Nephron (organoid): ENCODE data around the gene JAKMIP2.

Experiments
- H3K27ac Mint-ChIP-seq, 3 experiments: 2 replicates each; pipeline ENCODE4 v1.8.0; 2020; ENCODE audit warnings: mixed read lengths in 3 of 3, mild to moderate bottlenecking in 2 of 3, moderate library complexity in 1 of 3
- H3K27me3 Mint-ChIP-seq: 2 replicates; pipeline ENCODE4 v1.8.0; 2021; ENCODE audit warnings: low read depth, mild to moderate bottlenecking, moderate library complexity, mixed read lengths
- H3K36me3 Mint-ChIP-seq: 2 replicates; pipeline ENCODE4 v1.8.0; 2020; ENCODE audit warnings: low read depth, mixed read lengths
- H3K4me1 Mint-ChIP-seq: 2 replicates; pipeline ENCODE4 v1.8.0; 2020; ENCODE audit warnings: mixed read lengths
- H3K4me3 Mint-ChIP-seq, 3 experiments: 2 replicates each; pipeline ENCODE4 v1.8.0; 2020; ENCODE audit warnings: mild to moderate bottlenecking in 3 of 3, mixed read lengths in 3 of 3, moderate library complexity in 2 of 3
- H3K9me3 Mint-ChIP-seq: 2 replicates; pipeline ENCODE4 v1.8.0; 2020; ENCODE audit warnings: mixed read lengths
- CTCF ChIP-seq, 3 experiments: fragments of 200-600 bp; sonication (generic); IDR thresholded peaks; one replicate each; pipeline ENCODE4 v1.5.0; 2021; ENCODE audit warnings: antibody characterized with exemption in 3 of 3; ENCODE audit not compliant: unreplicated experiment in 3 of 3

Gene JAKMIP2

GRCh38 chr5:147575598-147575997 lies 206.9 kb downstream of the JAKMIP2 start:
- Mint-ChIP-seq H3K27me3 (no peaks in the 10 kb centered on the region), H3K4me3 (no peak overlapping the region), H3K27ac (no peak overlapping the region), H3K36me3 (no peaks in the 10 kb centered on the region), H3K4me1 (peaks cover 28% of the 10 kb centered on the region), H3K9me3 (peaks cover 5% of the 10 kb centered on the region)
- TF ChIP-seq CTCF (IDR thresholded peaks at IDR 0.05; ENCODE audit: unreplicated experiment in 3 of 3), result no peak

GRCh38 chr5:147573211-147573610 lies 209.3 kb downstream of the JAKMIP2 start:
- no peak for TF ChIP-seq CTCF (IDR thresholded peaks at IDR 0.05; ENCODE audit: unreplicated experiment in 3 of 3)
- peak overlapping the region in 1 of 3 experiments; percentile 54 for H3K27ac Mint-ChIP-seq
- H3K4me1 Mint-ChIP-seq, result peaks cover 30% of the 10 kb centered on the region
- no peaks in the 10 kb centered on the region for H3K9me3 Mint-ChIP-seq
- no peaks in the 10 kb centered on the region for H3K36me3 Mint-ChIP-seq
- no peaks in the 10 kb centered on the region for H3K27me3 Mint-ChIP-seq
- H3K4me3 Mint-ChIP-seq, result no peak overlapping the region

GRCh38 chr5:147568710-147569406 lies 213.7 kb downstream of the JAKMIP2 start:
- Mint-ChIP-seq H3K27me3 (peaks cover 5% of the 10 kb centered on the region), H3K36me3 (no peaks in the 10 kb centered on the region), H3K27ac (peak overlapping the region in 1 of 3 experiments; percentile 53), H3K4me1 (peaks cover 33% of the 10 kb centered on the region), H3K9me3 (no peaks in the 10 kb centered on the region), H3K4me3 (no peak overlapping the region)
- TF ChIP-seq CTCF (IDR thresholded peaks at IDR 0.05; ENCODE audit: unreplicated experiment in 3 of 3), result no peak

GRCh38 chr5:147567917-147568598 lies 214.5 kb downstream of the JAKMIP2 start:
- Mint-ChIP-seq H3K4me1 (peaks cover 26% of the 10 kb centered on the region), H3K27ac (peak overlapping the region in 1 of 3 experiments; percentile 53), H3K27me3 (peaks cover 5% of the 10 kb centered on the region), H3K36me3 (no peaks in the 10 kb centered on the region), H3K9me3 (no peaks in the 10 kb centered on the region), H3K4me3 (no peak overlapping the region)
- TF ChIP-seq CTCF (IDR thresholded peaks at IDR 0.05; ENCODE audit: unreplicated experiment in 3 of 3), result no peak

- Mint-ChIP-seq H3K4me1 (peaks cover 31% of the 10 kb centered on the region), H3K4me3 (no peak overlapping the region), H3K27me3 (peaks cover 5% of the 10 kb centered on the region), H3K9me3 (no peaks in the 10 kb centered on the region), H3K36me3 (no peaks in the 10 kb centered on the region), H3K27ac (peak overlapping the region in 1 of 3 experiments; percentile 17)
- TF ChIP-seq CTCF (IDR thresholded peaks at IDR 0.05; ENCODE audit: unreplicated experiment in 3 of 3), result no peak
Measured at GRCh38 chr5:147565524-147565923, 217.0 kb downstream of the JAKMIP2 start.
